Hepatocyte (in vitro differentiated cells): Measurements from ENCODE around the gene ITGB8. TPM values are rescaled to one million over a fixed set of nuclear protein-coding genes. Genes with fewer than 3 reads are reported as not detected.
A peak's percentile ranks its signal among the peaks of the same experiment; 100 is the strongest.

ENCODE experiments used
- DNase-seq: peaks from one replicate; pipeline ENCODE4 v3.0.0-alpha.2; 2016; ENCODE audit warnings: low spot score
- H2AFZ ChIP-seq: fragments of 200-600 bp; sonication (generic); 2 replicates; pipeline ENCODE4 v1.6.0; 2016; ENCODE audit warnings: antibody characterized with exemption, mild to moderate bottlenecking
- H3K27ac ChIP-seq: fragments of 200-600 bp; sonication (generic); 2 replicates; pipeline ENCODE4 v1.5.1; 2016; ENCODE audit warnings: mild to moderate bottlenecking
- H3K27me3 ChIP-seq: fragments of 200-600 bp; sonication (generic); 2 replicates; pipeline ENCODE4 v1.6.1; 2016
- H3K36me3 ChIP-seq: fragments of 200-600 bp; sonication (generic); replicated peaks from 2 replicates; pipeline ENCODE4 v1.5.1; 2016; ENCODE audit warnings: low read depth; ENCODE audit not compliant: insufficient read depth
- H3K4me1 ChIP-seq: fragments of 200-600 bp; sonication (generic); 2 replicates; pipeline ENCODE4 v1.5.1; 2016; ENCODE audit warnings: mild to moderate bottlenecking, moderate library complexity; ENCODE audit not compliant: insufficient read depth
- H3K4me2 ChIP-seq: fragments of 200-600 bp; sonication (generic); 2 replicates; pipeline ENCODE4 v1.6.0; 2016
- H3K4me3 ChIP-seq: fragments of 200-600 bp; sonication (generic); 2 replicates; pipeline ENCODE4 v1.5.1; 2016; ENCODE audit warnings: mild to moderate bottlenecking
- H3K79me2 ChIP-seq: fragments of 200-600 bp; sonication (generic); 2 replicates; pipeline ENCODE4 v1.6.0; 2017; ENCODE audit warnings: mild to moderate bottlenecking
- H3K9me2 ChIP-seq: fragments of 200-600 bp; sonication (generic); replicated peaks from 2 replicates; pipeline ENCODE4 v1.6.0; 2017; ENCODE audit warnings: mild to moderate bottlenecking; ENCODE audit not compliant: insufficient read depth
- H3K9me3 ChIP-seq: fragments of 200-600 bp; sonication (generic); 2 replicates; pipeline ENCODE4 v1.5.1; 2016; ENCODE audit warnings: low read depth, mild to moderate bottlenecking
- H4K20me1 ChIP-seq: fragments of 200-600 bp; sonication (generic); 2 replicates; pipeline ENCODE4 v1.6.0; 2016; ENCODE audit warnings: mild to moderate bottlenecking; ENCODE audit not compliant: insufficient read depth, poor library complexity, severe bottlenecking
- EZH2 ChIP-seq: fragments of 200-600 bp; sonication (generic); IDR thresholded peaks from 2 replicates; pipeline ENCODE4 v1.6.1; 2016; ENCODE audit warnings: antibody characterized with exemption, mild to moderate bottlenecking, borderline replicate concordance
- EZH2phosphoT487 ChIP-seq: fragments of 200-600 bp; sonication (generic); IDR thresholded peaks from one replicate; pipeline ENCODE4 v1.6.1; 2018; ENCODE audit warnings: antibody characterized with exemption, mild to moderate bottlenecking, low read depth, moderate library complexity; ENCODE audit not compliant: unreplicated experiment, severe bottlenecking
- WGBS: methylation state at CpG from one replicate; pipeline ENCODE4 v1.1.6; 2016; ENCODE audit warnings: low lambda C conversion rate; ENCODE audit errors: missing lambda C conversion rate; 5-methylcytosine and 5-hydroxymethylcytosine counted together
- polyA plus RNA-seq: library from polyadenylated mRNA; unstranded; fragments of >200 nt; fragmentation: Nextera tagmentation; extraction: Ambion mirVana; gene quantifications from 2 replicates; pipeline ENCODE4 v1.2.1, GENCODE V29; 2016
- total RNA-seq: library from RNA; depleted of rRNA; stranded (reverse); fragments of >200 nt; gene quantifications from 2 replicates; pipeline ENCODE4 v1.2.3, GENCODE V29; 2014
- TF ChIP-seq, protein P1 (sequence below): fragments of 200-600 bp; sonication (generic); IDR thresholded peaks from 2 replicates; pipeline ENCODE4 v1.5.1; 2016; ENCODE audit warnings: antibody characterized with exemption, mild to moderate bottlenecking; ENCODE audit not compliant: poor library complexity

ITGB8 gene
- total and polyA plus RNA-seq, 2 experiments from 2014 or later: 7.2 to 37.0 TPM

GRCh38 chr7:20438694-20439376 lies 108.1 kb downstream of the ITGB8 start:
- WGBS: 64% methylated on average over 7 of the region's 7 CpGs
- H3K9me3 ChIP-seq: no peaks in the 10 kb centered on the region
- DNase-seq: no peak
- no peaks in the 10 kb centered on the region for H3K79me2 ChIP-seq
- H3K4me3 ChIP-seq: no peak overlapping the region
- no peaks in the 10 kb centered on the region for H4K20me1 ChIP-seq
- H3K27ac ChIP-seq: peak overlapping the region; percentile 73
- peaks cover 36% of the 10 kb centered on the region for H3K4me1 ChIP-seq
- no peaks in the 10 kb centered on the region for H3K27me3 ChIP-seq
- H3K9me2 ChIP-seq: no peaks in the 10 kb centered on the region
- H3K36me3 ChIP-seq: no peaks in the 10 kb centered on the region
- H2AFZ ChIP-seq: no peak overlapping the region
- TF ChIP-seq EZH2phosphoT487: no peak
- TF ChIP-seq EZH2: no peak
- TF ChIP-seq, protein P1, sequence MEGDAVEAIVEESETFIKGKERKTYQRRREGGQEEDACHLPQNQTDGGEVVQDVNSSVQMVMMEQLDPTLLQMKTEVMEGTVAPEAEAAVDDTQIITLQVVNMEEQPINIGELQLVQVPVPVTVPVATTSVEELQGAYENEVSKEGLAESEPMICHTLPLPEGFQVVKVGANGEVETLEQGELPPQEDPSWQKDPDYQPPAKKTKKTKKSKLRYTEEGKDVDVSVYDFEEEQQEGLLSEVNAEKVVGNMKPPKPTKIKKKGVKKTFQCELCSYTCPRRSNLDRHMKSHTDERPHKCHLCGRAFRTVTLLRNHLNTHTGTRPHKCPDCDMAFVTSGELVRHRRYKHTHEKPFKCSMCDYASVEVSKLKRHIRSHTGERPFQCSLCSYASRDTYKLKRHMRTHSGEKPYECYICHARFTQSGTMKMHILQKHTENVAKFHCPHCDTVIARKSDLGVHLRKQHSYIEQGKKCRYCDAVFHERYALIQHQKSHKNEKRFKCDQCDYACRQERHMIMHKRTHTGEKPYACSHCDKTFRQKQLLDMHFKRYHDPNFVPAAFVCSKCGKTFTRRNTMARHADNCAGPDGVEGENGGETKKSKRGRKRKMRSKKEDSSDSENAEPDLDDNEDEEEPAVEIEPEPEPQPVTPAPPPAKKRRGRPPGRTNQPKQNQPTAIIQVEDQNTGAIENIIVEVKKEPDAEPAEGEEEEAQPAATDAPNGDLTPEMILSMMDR: no peak
- H3K4me2 ChIP-seq: peak overlapping the region; percentile 23

- TF ChIP-seq EZH2 (no peak), EZH2phosphoT487 (no peak)
- TF ChIP-seq, protein P1: no peak
- Histone ChIP-seq H3K9me3 (peaks cover under 1% of the 10 kb centered on the region), H3K4me1 (peaks cover 36% of the 10 kb centered on the region), H2AFZ (no peak overlapping the region), H3K4me2 (no peak overlapping the region), H3K36me3 (no peaks in the 10 kb centered on the region), H3K9me2 (no peaks in the 10 kb centered on the region), H4K20me1 (no peaks in the 10 kb centered on the region), H3K4me3 (no peak overlapping the region), H3K79me2 (no peaks in the 10 kb centered on the region), H3K27ac (peak overlapping the region; percentile 73), H3K27me3 (no peaks in the 10 kb centered on the region)
- no peak for DNase-seq
- 79% methylated on average over 10 of the region's 10 CpGs for WGBS
These were observed 108.9 kb downstream of the ITGB8 start for GRCh38 chr7:20439416-20440185.

- H3K27ac ChIP-seq: no peak overlapping the region
- peaks cover 36% of the 10 kb centered on the region for H3K4me1 ChIP-seq
- H3K79me2 ChIP-seq: no peaks in the 10 kb centered on the region
- 71% methylated on average over 9 of the region's 9 CpGs for WGBS
- no peaks in the 10 kb centered on the region for H3K27me3 ChIP-seq
- no peaks in the 10 kb centered on the region for H3K36me3 ChIP-seq
- no peaks in the 10 kb centered on the region for H3K9me2 ChIP-seq
- H4K20me1 ChIP-seq: no peaks in the 10 kb centered on the region
- H3K9me3 ChIP-seq: peaks cover 5% of the 10 kb centered on the region
- peak; percentile 35 for DNase-seq
- TF ChIP-seq, protein P1: peak; percentile 45
- no peak for TF ChIP-seq EZH2
- H3K4me3 ChIP-seq: no peak overlapping the region
- no peak overlapping the region for H3K4me2 ChIP-seq
- H2AFZ ChIP-seq: no peak overlapping the region
These were observed 109.9 kb downstream of the ITGB8 start for GRCh38 chr7:20440472-20441105.
